ENCODE measurements around the gene NDUFB5. TPM values are rescaled to one million over a fixed set of nuclear protein-coding genes. Genes with fewer than 3 reads are reported as not detected.

Gene NDUFB5
- total RNA-seq, 1 donor from 2014 or later, result 360 TPM

DNA sequence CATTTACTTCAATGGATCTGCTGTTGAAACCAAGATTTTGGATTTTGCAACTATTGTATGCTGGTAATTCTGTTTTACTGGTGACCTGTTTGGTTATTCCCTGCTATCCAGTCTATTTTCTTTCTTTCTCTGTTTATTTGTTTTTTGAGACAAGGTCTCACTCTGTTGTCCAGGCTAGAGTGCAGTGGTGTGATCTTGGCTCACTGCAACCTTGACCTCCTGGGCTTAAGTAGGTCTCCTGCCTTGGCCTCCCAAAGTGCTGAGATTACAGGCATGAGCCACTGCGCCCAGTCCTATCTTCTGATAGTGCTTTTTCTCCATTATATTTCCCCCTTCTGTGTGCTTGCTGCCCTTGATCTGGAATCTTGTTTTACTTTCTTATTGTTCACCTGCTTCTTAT, 63.8 kb downstream of the NDUFB5 start:
- intact Hi-C loops (cut with DNase I), result no loop called here
- no peak for DNase-seq
- no peak for ATAC-seq (ENCODE audit: poor library complexity)

- ATAC-seq (ENCODE audit: poor library complexity), result no peak
- intact Hi-C loops (cut with DNase I), result no loop called here
- no peak for DNase-seq
Measured at GRCh38 chr3:179670311-179670710, 65.7 kb downstream of the NDUFB5 start.

- no peak for ATAC-seq (ENCODE audit: poor library complexity)
- DNase-seq, result no peak
- intact Hi-C loops (cut with DNase I), result no loop called here
Measured at GRCh38 chr3:179671309-179671708, 66.7 kb downstream of the NDUFB5 start.

GRCh38 chr3:179671747-179672242, 67.2 kb downstream of the NDUFB5 start:
- ATAC-seq (ENCODE audit: poor library complexity) (peak; percentile 11), DNase-seq (no peak)
- intact Hi-C loops (cut with DNase I), result no loop called here

DNA sequence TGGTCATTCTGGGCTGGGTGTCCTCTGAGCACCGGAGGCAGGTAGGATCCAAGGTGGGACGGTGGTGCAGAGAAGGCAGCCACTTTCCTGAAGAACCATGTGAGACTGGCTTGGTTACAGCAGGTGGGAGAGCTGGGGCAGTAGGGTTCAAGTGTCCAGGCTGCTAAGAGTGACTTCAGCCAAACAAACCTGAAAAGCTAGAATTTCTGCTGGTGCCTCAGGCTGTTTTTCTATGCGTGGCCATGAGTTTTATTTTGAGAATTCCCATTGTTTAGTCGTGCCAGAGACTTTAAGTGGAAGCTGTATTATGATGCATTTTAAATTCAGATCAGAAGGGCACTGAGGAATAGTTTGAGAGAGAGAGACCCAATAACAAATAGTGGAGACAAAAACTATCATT, 68.3 kb downstream of the NDUFB5 start:
- DNase-seq (no peak), ATAC-seq (ENCODE audit: poor library complexity) (no peak)
- intact Hi-C loops (cut with DNase I), result no loop called here

- DNase-seq (no peak), ATAC-seq (ENCODE audit: poor library complexity) (peak; percentile 64)
- intact Hi-C loops (cut with DNase I), result no loop called here
Measured at GRCh38 chr3:179673523-179673922, 68.9 kb downstream of the NDUFB5 start.

DNA sequence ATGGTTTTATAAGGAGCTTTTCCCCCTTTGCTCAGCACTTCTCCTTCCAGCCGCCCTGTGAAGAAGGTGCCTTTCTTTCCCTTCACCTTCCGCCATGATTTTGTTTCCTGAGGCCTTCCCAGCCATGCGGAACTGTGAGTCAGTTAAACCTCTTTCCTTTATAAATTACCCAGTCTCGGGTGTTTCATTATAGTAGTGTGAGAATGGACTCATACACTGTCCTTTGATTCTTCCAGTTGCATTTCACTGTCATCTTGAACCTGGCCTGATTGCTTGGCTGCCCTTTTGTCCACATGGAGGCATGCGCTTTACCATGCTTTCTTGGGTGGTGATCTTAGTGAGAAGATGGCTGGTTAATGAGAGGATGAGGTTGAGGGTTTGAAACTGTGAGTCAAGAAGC, 71.5 kb downstream of the NDUFB5 start:
- no peak for DNase-seq
- no peak for ATAC-seq (ENCODE audit: poor library complexity)
- intact Hi-C loops (cut with DNase I), result no loop called here

Other genes starting within 250 kb of the NDUFB5 start
- 13.6 TPM for gene GNB4, start 153.3 kb upstream of the NDUFB5 start, total RNA-seq
- 21.2 TPM for gene ACTL6A, start 41.9 kb upstream of the NDUFB5 start, total RNA-seq
- gene MRPL47, start 156 bp upstream of the NDUFB5 start, total RNA-seq, result 44.4 TPM
- gene USP13, start 48.2 kb downstream of the NDUFB5 start, total RNA-seq, result 128 TPM